CD14-positive monocyte (primary cell): ENCODE measurements around the gene CSNK1G1. TPM values are rescaled to one million over a fixed set of nuclear protein-coding genes. Genes with fewer than 3 reads are reported as not detected.

Experiments used
- DNase-seq, 3 donors: peaks; one replicate each; pipeline ENCODE4 v3.0.0-alpha.2; 2011 to 2022
- H2AFZ ChIP-seq: 2 replicates; pipeline ENCODE4 v1.6.0; 2012; ENCODE audit warnings: mild to moderate bottlenecking, low read depth, low read length, inconsistent platforms; ENCODE audit not compliant: insufficient read depth, poor library complexity, severe bottlenecking
- H3K27ac ChIP-seq, 2 donors: 1 replicate in 1 of 2; 2 replicates in 1 of 2; pipeline ENCODE4 v1.5.1; 2012 to 2013; ENCODE audit warnings: low read length in 2 of 2, control low read depth in 1 of 2, inconsistent platforms in 1 of 2, low read depth in 1 of 2, mild to moderate bottlenecking in 1 of 2
- H3K27me3 ChIP-seq, 2 donors: one replicate each; pipeline versions ENCODE4 v1.6.0 to v1.6.1; 2011 to 2013; ENCODE audit warnings: low read length in 2 of 2; ENCODE audit not compliant: control insufficient read depth in 2 of 2, insufficient read depth in 2 of 2
- H3K36me3 ChIP-seq, 2 donors: replicated peaks in 1 of 2; 1 replicate in 1 of 2; 2 replicates in 1 of 2; pipeline versions ENCODE4 v1.5.1 to v1.6.1; 2012 to 2013; ENCODE audit warnings: low read length in 2 of 2, control low read depth in 1 of 2, inconsistent platforms in 1 of 2, mild to moderate bottlenecking in 1 of 2; ENCODE audit not compliant: insufficient read depth in 2 of 2, control insufficient read depth in 1 of 2
- H3K4me1 ChIP-seq, 2 donors: 1 replicate in 1 of 2; 2 replicates in 1 of 2; pipeline versions ENCODE4 v1.5.1 to v1.6.1; 2012 to 2013; ENCODE audit warnings: low read length in 2 of 2, control low read depth in 1 of 2, inconsistent platforms in 1 of 2, mild to moderate bottlenecking in 1 of 2, moderate library complexity in 1 of 2; ENCODE audit not compliant: insufficient read depth in 2 of 2, control insufficient read depth in 1 of 2
- H3K4me2 ChIP-seq: replicated peaks from 2 replicates; pipeline ENCODE3; 2012; ENCODE audit warnings: low read length, moderate library complexity, mild to moderate bottlenecking; ENCODE audit not compliant: poor library complexity, severe bottlenecking; ENCODE audit errors: extremely low read depth
- H3K4me3 ChIP-seq, 3 experiments: fragments of 200-600 bp in 1 of 3; sonication (generic) in 1 of 3; replicated peaks in 1 of 3; 1 replicate in 2 of 3; 2 replicates in 1 of 3; pipeline ENCODE4 v1.5.1; 2011 to 2013; ENCODE audit warnings: low read length in 3 of 3, mild to moderate bottlenecking in 3 of 3, control low read depth in 2 of 3, low read depth in 2 of 3, inconsistent platforms in 1 of 3, moderate library complexity in 1 of 3
- H3K79me2 ChIP-seq: 2 replicates; pipeline ENCODE4 v1.6.0; 2012; ENCODE audit warnings: mild to moderate bottlenecking, control low read depth, inconsistent platforms, low read length, moderate library complexity; ENCODE audit not compliant: insufficient read depth
- H3K9ac ChIP-seq: 2 replicates; pipeline ENCODE4 v1.6.0; 2017; ENCODE audit warnings: low read length, mild to moderate bottlenecking; ENCODE audit not compliant: insufficient read depth, poor library complexity, severe bottlenecking
- H3K9me3 ChIP-seq, 2 donors: replicated peaks in 1 of 2; 1 replicate in 1 of 2; 2 replicates in 1 of 2; pipeline versions ENCODE4 v1.5.1 to v1.6.1; 2012 to 2013; ENCODE audit warnings: low read length in 2 of 2, control low read depth in 1 of 2; ENCODE audit not compliant: control insufficient read depth in 1 of 2, insufficient read depth in 1 of 2
- H4K20me1 ChIP-seq: 2 replicates; pipeline ENCODE4 v1.6.0; 2012; ENCODE audit warnings: mild to moderate bottlenecking, low read length, control low read depth, moderate library complexity; ENCODE audit not compliant: insufficient read depth
- H3K27ac Mint-ChIP-seq, 7 donors: one replicate each; pipeline ENCODE4 v1.8.0; 2020; ENCODE audit warnings: mild to moderate bottlenecking in 7 of 7, mixed read lengths in 7 of 7, moderate library complexity in 6 of 7, inconsistent platforms in 2 of 7
- H3K27me3 Mint-ChIP-seq, 3 donors: one replicate each; pipeline ENCODE4 v1.8.0; 2021 to 2022; ENCODE audit warnings: low read depth in 3 of 3, mild to moderate bottlenecking in 3 of 3, mixed read lengths in 3 of 3, moderate library complexity in 3 of 3, inconsistent platforms in 1 of 3
- H3K36me3 Mint-ChIP-seq, 2 donors: one replicate each; pipeline ENCODE4 v1.8.0; 2020; ENCODE audit warnings: mixed read lengths in 2 of 2, inconsistent platforms in 1 of 2, mild to moderate bottlenecking in 1 of 2
- H3K4me1 Mint-ChIP-seq: one replicate; pipeline ENCODE4 v1.8.0; 2020; ENCODE audit warnings: mild to moderate bottlenecking, mixed read lengths
- H3K4me3 Mint-ChIP-seq, 2 donors: one replicate each; pipeline ENCODE4 v1.8.0; 2020; ENCODE audit warnings: mild to moderate bottlenecking in 2 of 2, mixed read lengths in 2 of 2, moderate library complexity in 1 of 2
- H3K9me3 Mint-ChIP-seq, 7 donors: one replicate each; pipeline ENCODE4 v1.8.0; 2020 to 2022; ENCODE audit warnings: mixed read lengths in 7 of 7, mild to moderate bottlenecking in 6 of 7, moderate library complexity in 6 of 7, inconsistent platforms in 2 of 7
- CTCF ChIP-seq: fragments of 200-600 bp; IDR thresholded peaks from one replicate; pipeline ENCODE4 v1.8.0; 2022; ENCODE audit warnings: antibody characterized with exemption, mild to moderate bottlenecking
- WGBS: methylation state at CpG from one replicate; pipeline ENCODE4 v1.1.5; 2013; ENCODE audit warnings: missing lambda C conversion rate; ENCODE audit not compliant: insufficient coverage; 5-methylcytosine and 5-hydroxymethylcytosine counted together
- intact Hi-C, 2 donors: fragments of 100-400 bp; cut with micrococcal nuclease; formaldehyde crosslinking; loops; one replicate each; pipeline versions ENCODE4 v1.15.0 to v1.15.1; 2023
- polyA plus RNA-seq, 3 donors: library from polyadenylated mRNA; depleted of rRNA in 1 of 3; unstranded in 2 of 3; stranded (reverse) in 1 of 3; fragments of 300-500 nt in 2 of 3; fragments of >200 nt in 1 of 3; fragmentation: Illumina TruSeq in 2 of 3; gene quantifications; 1 replicate in 2 of 3; 2 replicates in 1 of 3; pipeline ENCODE4 v1.2.3, GENCODE V29; 2012 to 2021

The CSNK1G1 gene
- polyA plus RNA-seq, 3 donors, result 4.3 to 8.6 (median 7.7) TPM

- H3K4me3 Mint-ChIP-seq, result no peak overlapping the region
- Histone ChIP-seq H4K20me1 (no peaks in the 10 kb centered on the region), H3K79me2 (peaks cover 48% of the 10 kb centered on the region), H3K9ac (no peak overlapping the region), H3K36me3 (no peaks in the 10 kb centered on the region), H3K4me1 (peaks cover 9 to 10% of the 10 kb centered on the region in 2 donors), H3K4me3 (no peak overlapping the region), H3K27ac (no peak overlapping the region), H3K9me3 (no peaks in the 10 kb centered on the region), H2AFZ (no peak overlapping the region), H3K27me3 (no peaks in the 10 kb centered on the region), H3K4me2 (no peak overlapping the region)
- DNase-seq, result no peak
- intact Hi-C loops, result no loop called here
- 93% methylated on average over 5 of the region's 7 CpGs for WGBS
- H3K4me1 Mint-ChIP-seq, result peaks cover 16% of the 10 kb centered on the region
- peak overlapping the region in 2 of 7 donors; percentile 18 to 30 for H3K27ac Mint-ChIP-seq
- no peak for TF ChIP-seq CTCF
- no peaks in the 10 kb centered on the region for H3K27me3 Mint-ChIP-seq
- H3K36me3 Mint-ChIP-seq, result peaks cover 0 to 11% of the 10 kb centered on the region in 2 donors
- peaks cover 0 to 2% (median 0%) of the 10 kb centered on the region in 7 donors for H3K9me3 Mint-ChIP-seq
These were observed 70.1 kb downstream of the CSNK1G1 start for GRCh38 chr15:64285871-64286270.

GRCh38 chr15:64285150-64285549, 70.8 kb downstream of the CSNK1G1 start:
- H2AFZ ChIP-seq, result no peak overlapping the region
- no peaks in the 10 kb centered on the region for H3K36me3 ChIP-seq
- TF ChIP-seq CTCF, result no peak
- Mint-ChIP-seq H3K27me3 (no peaks in the 10 kb centered on the region), H3K9me3 (peaks cover 0 to 4% (median 0%) of the 10 kb centered on the region in 7 donors), H3K4me3 (no peak overlapping the region), H3K27ac (no peak overlapping the region), H3K36me3 (peaks cover 0 to 11% of the 10 kb centered on the region in 2 donors), H3K4me1 (peaks cover 24% of the 10 kb centered on the region)
- no peaks in the 10 kb centered on the region for H4K20me1 ChIP-seq
- H3K27me3 ChIP-seq, result no peaks in the 10 kb centered on the region
- H3K79me2 ChIP-seq, result peaks cover 46% of the 10 kb centered on the region
- no peak overlapping the region for H3K27ac ChIP-seq
- WGBS, result no CpG with 5 or more reads among the region's 1 CpG
- intact Hi-C loops, result no loop called here
- H3K4me3 ChIP-seq, result no peak overlapping the region
- no peak overlapping the region for H3K9ac ChIP-seq
- H3K4me1 ChIP-seq, result peaks cover 12 to 14% of the 10 kb centered on the region in 2 donors
- no peaks in the 10 kb centered on the region for H3K9me3 ChIP-seq
- H3K4me2 ChIP-seq, result no peak overlapping the region
- no peak for DNase-seq
